D721Med (cell line): ENCODE results near the gene TMA7B.

Experiments used
- DNase-seq: peaks from one replicate; pipeline ENCODE4 v3.0.0; 2011; ENCODE audit warnings: low spot score; ENCODE audit not compliant: insufficient read length
- FAIRE-seq: peaks from 2 replicates; lab custom pipeline; 2011; peaks lifted over from hg19 to GRCh38; lab: Jason Lieb, UNC
- CTCF ChIP-seq: IDR thresholded peaks from 2 replicates; pipeline ENCODE4 v1.5.1; 2012; ENCODE audit warnings: mild to moderate bottlenecking, control low read depth; ENCODE audit not compliant: insufficient read depth; ENCODE audit errors: missing control alignments

Gene TMA7B

GRCh38 chr22:39959640-39960447 lies at the start of gene TMA7B:
TSS of gene TMA7B (plus strand) at chr22:39960397. CDS start at chr22:39964375, 3,978 bp downstream.
- TF ChIP-seq CTCF = no peak
- no peak for FAIRE-seq
- no peak for DNase-seq

DNA sequence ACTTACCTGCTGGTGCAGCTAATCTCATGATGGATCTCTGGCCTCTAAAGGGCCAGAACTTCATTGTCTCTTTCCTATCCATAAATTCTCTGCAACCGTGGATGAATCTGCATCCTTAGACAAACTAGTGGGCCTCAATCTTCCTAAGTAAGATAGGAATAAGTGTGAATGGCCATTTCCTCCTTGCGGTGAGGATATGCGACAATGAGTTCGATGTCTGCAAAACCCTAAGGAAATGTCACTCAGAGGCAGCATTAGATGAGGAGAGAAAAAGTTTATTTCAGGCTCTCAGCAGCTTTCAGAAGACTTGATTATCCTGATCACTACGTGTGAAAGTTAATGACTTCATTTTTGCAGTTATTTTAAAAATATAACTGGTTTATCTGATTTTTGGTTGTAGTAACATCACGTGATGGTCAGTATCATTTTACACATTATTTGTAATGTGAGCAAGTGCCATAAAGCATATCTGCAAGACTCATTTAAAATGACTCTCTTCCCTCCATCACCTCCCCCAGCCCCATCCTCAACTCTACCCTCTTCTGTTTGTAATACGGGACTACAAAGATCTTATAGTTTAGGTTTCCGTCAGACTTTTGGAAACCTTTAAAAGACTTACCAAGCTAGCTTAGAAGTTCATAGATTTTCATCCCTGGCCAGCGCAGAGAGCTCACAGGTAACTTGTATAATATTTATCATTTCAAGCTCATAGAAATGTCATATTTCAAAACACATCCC lies 49.2 kb upstream of the TMA7B start:
- no peak for TF ChIP-seq CTCF
- FAIRE-seq (no peak), DNase-seq (no peak)

- TF ChIP-seq CTCF = no peak
- DNase-seq (no peak), FAIRE-seq (no peak)
These were observed 46.9 kb upstream of the TMA7B start for GRCh38 chr22:39913321-39913720.

GRCh38 chr22:39913886-39914285 lies 46.3 kb upstream of the TMA7B start:
- no peak for DNase-seq
- no peak for TF ChIP-seq CTCF
- no peak for FAIRE-seq

- DNase-seq (no peak), FAIRE-seq (no peak)
- TF ChIP-seq CTCF = no peak
These were observed 45.6 kb upstream of the TMA7B start for GRCh38 chr22:39914584-39914983.

DNA sequence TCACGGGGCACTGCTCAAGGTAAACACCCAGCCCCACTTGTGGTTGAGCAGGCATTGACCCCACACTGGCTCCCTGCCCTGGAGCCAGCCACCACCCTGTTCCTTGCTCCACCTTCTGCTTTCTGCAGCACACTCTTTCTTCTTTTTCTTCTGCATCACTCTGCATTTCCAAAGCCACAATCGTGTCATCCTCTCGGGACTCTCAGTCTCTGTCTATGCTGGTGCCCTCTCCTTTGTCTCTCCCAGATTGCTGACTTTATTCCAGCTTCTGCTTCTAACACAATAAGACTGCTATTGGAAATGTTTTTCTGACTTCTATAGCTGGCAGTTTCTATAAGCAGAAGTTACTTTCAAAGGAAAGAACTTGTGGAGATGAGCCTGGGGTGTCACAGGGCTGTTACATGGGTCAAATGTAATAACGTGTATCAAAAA lies 44.9 kb upstream of the TMA7B start:
- TF ChIP-seq CTCF = no peak
- no peak for FAIRE-seq
- no peak for DNase-seq

GRCh38 chr22:39916496-39916895 lies 43.7 kb upstream of the TMA7B start:
- FAIRE-seq (no peak), DNase-seq (no peak)
- no peak for TF ChIP-seq CTCF
